Ovary (tissue), 3 donors: ENCODE data around the gene TIMM50.

Experiments used
- POLR2A ChIP-seq: fragments of 450-650 bp; IDR thresholded peaks from one replicate; pipeline ENCODE4 v1.6.1; 2017; ENCODE audit warnings: antibody characterized with exemption, mild to moderate bottlenecking, moderate library complexity
- TF ChIP-seq, protein P1 (sequence below), 3 donors: fragments of 450-650 bp in 2 of 3; fragments of 200-600 bp in 1 of 3; IDR thresholded peaks; one replicate each; pipeline versions ENCODE4 v1.5.1 to v1.8.0; 2016 to 2022; ENCODE audit warnings: antibody characterized with exemption in 3 of 3, mild to moderate bottlenecking in 1 of 3
- donor health status: DM: no; HTN: no; CAD: no.

DNA sequence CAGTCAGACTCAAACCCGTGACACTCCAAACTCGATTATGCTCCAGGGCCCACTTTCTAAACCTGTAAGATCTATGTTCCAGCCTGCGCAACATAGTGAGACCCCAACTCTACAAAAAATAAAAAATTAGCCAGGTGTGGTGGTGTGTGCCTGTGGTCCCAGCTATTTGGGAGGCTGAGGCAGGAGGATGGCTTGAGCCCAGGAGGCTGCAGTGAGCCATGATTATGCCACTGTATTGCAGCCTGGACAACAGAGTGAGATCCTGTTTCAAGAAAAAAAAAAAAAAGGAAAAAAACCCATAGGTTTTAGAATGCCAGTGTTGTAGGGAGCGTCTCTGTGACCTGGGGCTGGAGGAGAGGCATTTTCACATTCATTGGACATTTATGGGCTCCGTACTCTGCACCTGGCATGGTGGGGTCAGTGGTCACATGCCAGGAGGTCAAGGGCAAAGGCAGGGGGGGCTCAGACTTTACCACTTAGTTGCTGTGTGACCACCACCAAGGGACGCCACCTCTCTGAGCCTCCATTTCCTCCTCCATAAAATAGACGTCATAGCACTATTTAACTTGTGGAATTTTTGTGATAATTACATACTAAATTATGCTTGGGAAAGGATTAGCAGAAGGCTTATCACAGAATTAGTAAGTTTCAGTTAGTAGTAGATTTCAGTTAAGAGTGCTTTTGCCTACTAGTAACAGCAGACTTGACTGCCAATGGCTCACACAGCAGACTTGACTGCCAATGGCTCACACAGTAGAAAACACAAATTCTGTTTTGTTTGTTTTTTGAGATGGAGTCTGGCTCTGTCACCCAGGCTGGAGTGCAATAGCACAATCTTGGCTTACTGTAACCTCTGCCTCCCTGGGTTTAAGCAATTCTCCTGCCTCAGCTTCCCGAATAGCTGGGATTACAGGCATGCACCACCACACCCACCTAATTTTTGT, 40.2 kb downstream of the TIMM50 start:
- TF ChIP-seq, protein P1, sequence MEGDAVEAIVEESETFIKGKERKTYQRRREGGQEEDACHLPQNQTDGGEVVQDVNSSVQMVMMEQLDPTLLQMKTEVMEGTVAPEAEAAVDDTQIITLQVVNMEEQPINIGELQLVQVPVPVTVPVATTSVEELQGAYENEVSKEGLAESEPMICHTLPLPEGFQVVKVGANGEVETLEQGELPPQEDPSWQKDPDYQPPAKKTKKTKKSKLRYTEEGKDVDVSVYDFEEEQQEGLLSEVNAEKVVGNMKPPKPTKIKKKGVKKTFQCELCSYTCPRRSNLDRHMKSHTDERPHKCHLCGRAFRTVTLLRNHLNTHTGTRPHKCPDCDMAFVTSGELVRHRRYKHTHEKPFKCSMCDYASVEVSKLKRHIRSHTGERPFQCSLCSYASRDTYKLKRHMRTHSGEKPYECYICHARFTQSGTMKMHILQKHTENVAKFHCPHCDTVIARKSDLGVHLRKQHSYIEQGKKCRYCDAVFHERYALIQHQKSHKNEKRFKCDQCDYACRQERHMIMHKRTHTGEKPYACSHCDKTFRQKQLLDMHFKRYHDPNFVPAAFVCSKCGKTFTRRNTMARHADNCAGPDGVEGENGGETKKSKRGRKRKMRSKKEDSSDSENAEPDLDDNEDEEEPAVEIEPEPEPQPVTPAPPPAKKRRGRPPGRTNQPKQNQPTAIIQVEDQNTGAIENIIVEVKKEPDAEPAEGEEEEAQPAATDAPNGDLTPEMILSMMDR (IDR thresholded peaks at IDR 0.05): no peak
- no peak for TF ChIP-seq POLR2A
